Iris pigment epithelial cell (primary cell): ENCODE measurements around the gene TLE4.

ENCODE experiments used
- DNase-seq: peaks from one replicate; pipeline ENCODE4 v3.0.0-alpha.2; 2011; ENCODE audit warnings: low read depth

TLE4 gene

DNA sequence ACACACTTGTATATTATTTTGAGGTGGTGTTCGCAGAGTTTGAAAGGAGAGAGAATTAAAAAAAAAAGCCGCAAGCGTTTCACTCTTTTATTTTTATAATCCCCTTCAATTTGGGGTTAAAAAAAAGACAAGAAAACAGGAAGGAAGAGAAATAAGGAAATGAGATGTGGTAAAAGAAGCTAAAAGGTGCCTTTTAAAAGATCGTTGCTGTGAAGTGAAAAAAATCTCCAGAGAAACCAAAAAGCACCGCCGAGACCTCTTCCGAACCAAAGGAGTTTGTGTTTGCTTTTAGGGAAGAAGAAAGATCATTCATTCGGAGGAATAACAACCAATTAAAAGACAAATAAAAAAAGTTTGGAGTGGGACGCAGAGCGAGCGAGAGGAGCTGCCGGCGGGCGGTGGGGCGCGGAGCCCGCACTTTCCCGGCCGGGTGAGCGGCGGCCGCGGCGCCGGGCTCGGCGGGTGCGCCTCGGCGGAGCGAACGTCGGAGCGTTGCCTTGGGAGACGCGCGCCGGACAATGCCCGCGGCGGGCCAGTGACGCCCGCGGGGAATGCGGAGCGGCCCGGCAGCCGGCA lies 355 bp downstream of the TLE4 start:
- peak; percentile 55 for DNase-seq

DNA sequence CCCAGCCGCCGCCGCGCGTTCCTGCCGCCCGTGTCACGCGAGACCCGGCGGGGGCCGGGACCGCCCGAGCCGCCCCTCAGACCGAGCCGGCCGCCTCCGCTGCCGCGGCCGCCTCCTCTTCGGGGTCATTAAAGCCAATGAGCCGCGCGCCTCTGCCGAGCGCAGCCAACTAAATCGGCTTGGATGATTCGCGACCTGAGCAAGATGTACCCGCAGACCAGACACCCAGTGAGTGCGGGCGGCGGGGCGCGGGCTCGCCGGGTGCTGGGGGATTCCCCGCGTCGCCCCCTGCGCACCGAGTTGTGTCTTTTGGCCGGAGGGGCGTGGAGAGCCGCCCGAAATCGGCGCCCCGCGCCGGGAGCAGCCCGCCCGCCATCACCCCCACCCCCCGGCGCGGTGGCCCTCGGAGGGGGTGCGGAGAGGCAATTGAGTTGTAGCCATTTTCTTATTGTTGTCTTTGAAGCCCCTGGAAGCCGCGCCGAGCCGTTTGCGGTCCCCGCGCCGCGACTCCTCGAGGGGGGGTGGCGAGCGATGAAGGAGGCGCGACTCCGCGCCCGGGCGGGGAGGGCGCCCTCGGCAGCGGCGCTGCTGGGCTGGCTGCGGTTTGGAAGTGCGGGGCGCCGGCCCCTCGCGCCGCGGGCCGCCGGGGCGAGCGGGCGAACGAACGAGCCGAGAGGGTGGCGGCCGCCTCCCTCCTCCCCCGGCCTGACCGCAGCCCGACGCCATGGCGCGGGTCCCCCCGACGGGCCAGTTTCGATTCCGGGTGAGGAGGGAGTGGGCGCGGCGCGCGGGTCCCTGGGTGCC lies 1.0 kb downstream of the TLE4 start:
- no peak for DNase-seq

- DNase-seq, result no peak
These were observed 1.7 kb downstream of the TLE4 start for GRCh38 chr9:79573412-79573923.

GRCh38 chr9:79574136-79574535 lies 2.4 kb downstream of the TLE4 start:
- DNase-seq, result no peak

- peak; percentile 63 for DNase-seq
These were observed 3.0 kb downstream of the TLE4 start for GRCh38 chr9:79574781-79575180.

DNA sequence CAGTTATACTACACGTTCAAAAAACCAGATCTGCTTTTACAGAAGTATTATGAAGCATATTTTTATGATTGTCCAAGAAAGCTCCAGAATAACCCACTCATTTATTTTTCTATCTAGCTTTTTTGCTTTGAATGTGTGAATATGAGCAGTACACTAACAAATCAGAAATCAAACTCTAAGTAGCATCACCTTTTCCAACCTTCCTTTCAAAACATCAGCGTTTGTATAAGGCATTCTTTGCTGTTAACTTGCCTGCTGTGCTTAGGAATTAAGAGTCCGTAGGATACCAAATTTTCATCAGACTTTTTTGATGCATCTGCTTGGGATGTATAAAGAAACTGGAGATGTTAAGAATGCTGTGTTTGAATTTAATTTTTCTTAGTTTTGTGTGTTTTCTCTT lies 3.8 kb downstream of the TLE4 start:
- DNase-seq, result no peak

DNA sequence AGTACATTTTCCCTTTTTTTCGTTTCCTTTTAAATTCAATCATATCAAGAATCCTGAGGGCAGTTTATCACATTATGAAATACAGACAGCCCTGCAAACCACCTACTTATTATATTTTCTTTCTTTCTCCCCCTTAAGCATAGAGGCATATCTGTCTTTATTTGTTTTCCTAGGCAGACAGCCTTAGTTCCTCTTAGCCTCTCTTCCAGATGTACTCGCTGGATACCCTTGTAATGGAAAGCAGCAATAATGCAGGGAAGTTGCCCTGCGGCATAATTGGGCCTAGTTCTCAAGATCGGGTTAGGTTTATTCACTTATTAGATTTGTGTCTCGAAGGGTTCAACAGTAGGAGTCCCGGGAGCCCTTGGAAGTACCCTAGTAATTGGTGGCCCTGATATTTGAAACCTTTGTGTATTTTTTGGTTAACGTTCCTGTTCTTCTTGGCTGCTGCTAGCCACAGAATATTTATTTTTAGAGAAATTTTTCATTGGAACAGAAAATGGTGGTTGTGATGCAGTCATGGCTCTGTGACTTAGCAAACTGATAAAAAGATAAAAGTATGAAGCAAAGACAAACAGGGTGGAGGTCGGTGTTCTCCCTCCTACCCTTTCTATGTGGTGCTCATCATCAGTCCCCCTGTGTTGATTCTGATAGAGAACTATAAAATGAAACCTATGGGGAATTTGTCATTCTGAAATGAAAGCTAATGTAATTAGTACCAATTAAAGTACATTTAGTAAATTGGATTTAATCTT lies 6.4 kb downstream of the TLE4 start:
- peak; percentile 59 for DNase-seq

DNA sequence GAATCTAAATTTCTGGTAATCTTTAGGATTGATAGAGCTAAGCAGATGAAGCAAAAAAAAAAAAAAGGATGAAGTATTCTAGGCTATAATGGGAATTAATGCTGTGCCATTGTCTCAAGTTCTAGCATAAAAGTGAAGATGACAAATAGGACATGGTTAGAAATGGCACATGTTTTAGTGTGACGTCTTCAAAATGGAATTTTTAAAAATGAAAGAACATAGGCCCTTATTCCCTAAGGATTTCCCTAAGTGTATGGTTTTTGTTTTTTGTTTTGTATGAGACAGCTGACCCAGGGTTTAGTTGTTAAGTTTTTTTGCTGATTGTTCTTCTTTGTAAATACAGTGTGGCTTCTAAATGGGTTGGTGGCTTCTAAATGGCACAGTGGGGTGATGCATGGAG lies 7.1 kb downstream of the TLE4 start:
- DNase-seq, result no peak

DNA sequence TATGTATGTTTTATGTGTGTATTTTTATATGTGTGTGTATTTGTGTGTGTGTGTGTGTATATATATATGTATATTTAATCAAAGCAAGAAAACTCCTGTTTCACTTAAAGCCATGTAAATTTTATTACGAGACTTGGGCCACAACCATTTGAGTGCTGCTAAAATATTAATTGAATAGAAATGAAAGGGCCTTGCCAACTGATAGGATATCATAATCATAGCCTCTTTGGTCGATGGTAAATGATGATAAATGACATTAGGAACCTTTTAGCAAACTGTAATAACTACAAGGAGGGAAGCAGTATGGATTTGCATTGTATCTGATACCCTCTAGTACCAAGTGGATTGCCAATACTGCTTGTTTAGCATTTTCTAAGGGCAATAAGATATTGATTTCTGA lies 7.9 kb downstream of the TLE4 start:
- DNase-seq, result no peak

- no peak for DNase-seq
These were observed 8.3 kb downstream of the TLE4 start for GRCh38 chr9:79580055-79580454.

- peak; percentile 83 for DNase-seq
These were observed 9.6 kb downstream of the TLE4 start for GRCh38 chr9:79581388-79581787.

DNA sequence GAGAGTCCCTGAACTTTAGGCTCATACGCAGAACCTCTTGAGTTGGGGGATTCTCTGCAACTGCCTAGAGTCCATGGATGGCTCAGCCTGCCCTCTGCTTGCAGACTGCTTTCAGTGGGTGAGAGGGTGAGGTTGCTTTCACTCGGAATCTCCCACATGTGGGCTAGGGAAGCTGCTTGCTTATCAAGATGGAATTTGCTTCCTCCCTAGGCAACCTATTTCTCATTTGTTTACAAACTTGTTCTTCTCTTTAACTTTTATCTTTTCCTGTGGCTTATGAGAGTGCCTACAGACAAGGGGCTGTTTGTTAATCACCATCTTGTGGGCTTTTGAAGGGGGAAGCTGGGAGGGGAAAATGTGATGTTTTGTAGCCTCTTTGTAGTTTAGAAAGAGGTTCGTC lies 10.0 kb downstream of the TLE4 start:
- DNase-seq, result peak; percentile 97

- peak; percentile 52 for DNase-seq
These were observed 12.3 kb downstream of the TLE4 start for GRCh38 chr9:79583952-79584654.

- no peak for DNase-seq
These were observed 12.9 kb downstream of the TLE4 start for GRCh38 chr9:79584655-79584982.

DNA sequence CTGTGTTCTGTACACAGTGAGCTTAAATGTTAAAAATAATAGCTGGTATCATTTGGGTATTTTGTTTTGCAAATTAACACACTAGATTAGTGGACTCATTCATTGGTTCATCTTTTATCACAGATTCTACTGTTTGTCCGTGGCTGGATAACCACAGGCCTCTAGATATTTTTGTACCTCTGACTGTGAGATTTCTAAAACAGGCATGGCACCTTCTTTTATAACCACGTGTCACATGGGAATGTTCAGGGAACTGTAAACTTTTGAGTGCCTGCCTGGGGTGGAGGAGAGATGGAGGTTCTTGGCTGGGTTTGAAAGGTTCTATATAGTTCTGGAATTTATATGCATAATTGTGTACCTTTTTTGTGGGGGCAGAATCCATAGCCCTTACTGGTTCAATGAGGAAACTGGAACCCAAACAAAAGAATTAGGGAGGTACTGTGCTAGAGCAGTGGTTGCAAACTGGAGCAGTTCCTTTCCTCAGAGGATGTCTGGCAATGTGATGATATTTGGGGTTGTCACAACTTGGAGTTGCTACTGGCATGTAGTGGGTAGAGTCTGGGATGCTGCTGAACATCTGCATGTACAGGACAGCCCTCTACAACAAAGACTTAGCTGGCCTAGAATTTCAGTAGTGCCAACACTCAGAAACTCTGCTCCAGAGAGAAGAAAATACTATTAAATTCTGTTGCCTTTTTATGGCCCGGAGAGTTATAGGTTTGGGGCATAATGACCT lies 16.9 kb downstream of the TLE4 start:
- DNase-seq, result no peak

DNA sequence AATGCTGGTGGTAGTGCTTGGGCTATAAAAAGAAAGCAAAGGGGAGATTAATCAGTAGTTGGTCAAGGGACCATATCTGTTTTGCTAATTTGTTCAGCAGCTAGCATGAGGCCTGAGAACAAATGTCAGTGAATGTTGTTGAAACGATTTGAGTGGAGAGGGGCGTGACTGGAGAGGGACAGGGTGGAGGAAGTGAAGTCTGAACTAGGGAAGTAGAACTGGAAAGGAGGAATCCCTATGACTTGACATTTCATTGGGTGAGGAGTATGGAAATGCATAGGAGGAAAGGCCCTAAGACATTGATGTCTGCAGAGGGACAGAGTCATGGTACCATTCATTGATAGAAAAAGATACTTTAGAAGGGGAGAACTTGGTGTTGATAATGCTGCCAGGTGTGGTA lies 19.7 kb downstream of the TLE4 start:
- no peak for DNase-seq

DNA sequence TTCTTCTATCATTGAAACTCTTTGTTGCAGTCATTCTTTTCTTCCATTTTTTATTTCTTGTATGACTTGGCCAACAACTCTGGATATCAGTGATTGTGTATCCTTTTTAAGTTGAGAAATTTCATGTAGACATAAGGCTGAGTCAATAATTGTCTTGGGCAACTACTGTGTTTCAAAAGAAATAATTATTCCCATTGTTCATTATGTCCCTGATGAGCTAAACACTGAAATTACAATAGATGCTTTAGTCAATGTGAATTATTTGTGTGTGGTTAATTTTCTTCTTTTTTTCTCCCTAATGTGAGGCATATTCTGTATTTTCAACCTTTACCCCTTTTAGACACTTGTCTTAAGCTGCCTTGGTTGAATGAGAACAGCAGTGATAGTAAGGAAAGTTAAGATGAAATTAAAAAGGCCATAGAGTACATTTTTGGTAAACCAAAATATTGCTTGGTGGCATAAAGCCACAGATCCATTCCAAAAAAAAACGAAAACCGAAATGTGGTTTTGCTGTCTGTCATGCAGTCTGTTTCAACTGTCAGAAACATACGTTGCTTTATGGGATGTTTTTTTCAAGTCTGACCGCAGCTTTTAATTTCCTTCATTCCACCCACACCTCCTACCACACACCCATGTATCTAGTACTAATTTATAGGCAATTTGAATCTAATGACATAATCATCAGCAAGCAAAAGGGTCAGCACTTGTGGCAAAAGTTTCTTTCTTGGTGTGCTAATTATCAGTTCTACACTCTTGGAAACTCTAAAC lies 21.1 kb downstream of the TLE4 start:
- no peak for DNase-seq

DNA sequence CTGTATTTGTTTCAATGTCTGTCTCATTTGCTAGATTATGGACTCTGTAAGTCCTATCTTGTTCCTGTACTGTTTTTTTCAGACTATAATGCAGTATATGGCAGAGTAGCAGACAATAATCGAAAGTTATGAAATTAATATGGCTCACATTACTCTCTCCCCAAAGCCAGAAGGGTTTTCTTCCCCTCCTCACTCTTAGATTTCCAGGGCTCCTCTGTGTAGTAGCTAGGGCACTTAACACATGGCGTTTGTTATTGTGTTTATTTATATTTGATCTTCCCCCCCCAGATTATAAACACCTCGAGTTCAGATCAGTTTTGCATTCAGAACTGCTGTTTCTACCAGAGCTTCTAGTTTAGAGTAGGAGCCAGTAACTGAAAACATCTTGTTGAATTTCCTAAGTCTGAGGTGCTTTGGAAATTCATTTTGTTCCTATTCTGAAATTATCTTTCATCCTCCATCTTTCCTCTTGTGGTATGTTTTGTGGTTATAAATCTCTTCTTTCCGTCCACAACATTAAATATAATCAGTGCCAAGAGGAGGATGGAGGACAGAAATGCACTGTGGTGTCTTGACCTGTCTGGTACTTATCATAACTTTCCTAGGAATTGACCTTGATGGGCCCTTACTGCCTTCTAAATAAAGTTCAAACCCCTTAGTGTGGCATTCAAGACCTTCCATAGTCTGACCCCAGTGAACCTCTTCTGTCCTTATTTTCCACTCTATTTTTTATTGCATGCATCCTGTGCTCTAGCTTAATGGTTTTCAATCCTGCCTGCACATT lies 27.0 kb downstream of the TLE4 start:
- DNase-seq, result no peak

DNA sequence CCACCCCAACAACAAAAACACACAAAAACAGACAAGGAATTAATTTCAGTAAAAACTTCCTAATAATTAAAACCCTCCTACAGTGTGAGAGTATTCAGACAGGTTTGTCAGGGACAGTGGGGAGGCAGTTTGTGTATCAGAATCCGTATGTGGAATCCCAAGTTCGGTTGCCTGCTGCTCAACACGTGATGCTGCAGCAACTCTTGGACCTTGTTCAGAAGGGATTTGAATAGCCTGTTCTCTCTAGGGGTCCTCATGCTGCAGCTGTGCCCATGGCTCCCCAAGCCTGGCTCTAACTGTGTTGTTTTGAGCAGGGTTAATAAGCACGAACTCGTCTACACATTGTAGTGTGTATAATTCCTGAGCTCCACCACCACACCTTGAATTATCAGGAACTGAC lies 28.7 kb downstream of the TLE4 start:
- DNase-seq, result no peak

- no peak for DNase-seq
These were observed 31.6 kb downstream of the TLE4 start for GRCh38 chr9:79603222-79603920.
